H1 (cell line): ENCODE data around the gene KRABD2.

ENCODE experiments used
- ASH2L ChIP-seq: fragments of 200-600, 300-600 bp; sonication (generic); IDR thresholded peaks from one replicate; pipeline ENCODE4 v1.7.1; 2017; ENCODE audit warnings: low read length
- BACH1 ChIP-seq: IDR thresholded peaks from 2 replicates; pipeline ENCODE4 v1.6.1; 2012; ENCODE audit warnings: low read length, improper control_type of control experiment
- CHD7 ChIP-seq: fragments of 300-600 bp; sonication (generic); IDR thresholded peaks from 2 replicates; pipeline ENCODE4 v1.7.1; 2012; ENCODE audit warnings: low read length, moderate library complexity, mild to moderate bottlenecking, inconsistent platforms; ENCODE audit not compliant: insufficient replicate concordance
- MAFK ChIP-seq: IDR thresholded peaks from 2 replicates; pipeline ENCODE4 v1.6.1; 2012; ENCODE audit warnings: low read depth, mild to moderate bottlenecking, improper control_type of control experiment, low read length
- SP4 ChIP-seq: IDR thresholded peaks from 2 replicates; pipeline ENCODE4 v1.6.1; 2012; ENCODE audit warnings: low read length, inconsistent platforms

KRABD2 gene

GRCh38 chr17:8384801-8385378 is 8.4 kb upstream of the KRABD2 start (continued):
- no peak for TF ChIP-seq CHD7
- TF ChIP-seq SP4 = no peak
- TF ChIP-seq MAFK = no peak
- peak; percentile 50; the same call in 1 of the 2 replicates for TF ChIP-seq BACH1
- TF ChIP-seq ASH2L = no peak
